Measurements from ENCODE around the gene ANO7.

GRCh38 chr2:241232736-241233575, 44.5 kb downstream of the ANO7 start:
- TF ChIP-seq RAD21 (IDR thresholded peaks at IDR 0.05; ENCODE audit: low read length), result no peak
- TF ChIP-seq CTCF (IDR thresholded peaks at IDR 0.05), result no peak
- no peak for TF ChIP-seq MAX (IDR thresholded peaks at IDR 0.05; ENCODE audit: low read depth)
- no peak for TF ChIP-seq JUND (IDR thresholded peaks at IDR 0.05)
- no peak for TF ChIP-seq REST (IDR thresholded peaks at IDR 0.05; ENCODE audit: low read depth, low read length)
- no peak for TF ChIP-seq CHD2 (IDR thresholded peaks at IDR 0.05; ENCODE audit: low read length, partially characterized antibody)
- TF ChIP-seq SMC3 (IDR thresholded peaks at IDR 0.05; ENCODE audit: low read depth, low read length), result no peak
- no peak for TF ChIP-seq RFX5 (IDR thresholded peaks at IDR 0.05; ENCODE audit: low read length)
- no peak for TF ChIP-seq ELF1 (IDR thresholded peaks at IDR 0.05)
- no peak for TF ChIP-seq USF2 (IDR thresholded peaks at IDR 0.05; ENCODE audit: borderline replicate concordance, low read depth, low read length)

Data from SK-N-SH (cell line).